Gastrocnemius medialis (tissue), 4 donors: ENCODE data around the gene PTPRM.

Source experiments
- POLR2A ChIP-seq, 2 donors: fragments of 450-650 bp; IDR thresholded peaks; one replicate each; pipeline ENCODE4 v1.6.1; 2017; ENCODE audit warnings: antibody characterized with exemption in 2 of 2, mild to moderate bottlenecking in 2 of 2, moderate library complexity in 2 of 2
- TF ChIP-seq, protein P1 (sequence below), 5 experiments: fragments of 450-650 bp in 3 of 5; fragments of 200-600 bp in 2 of 5; sonication (generic) in 2 of 5; IDR thresholded peaks in 4 of 5; conservative IDR thresholded peaks in 1 of 5; 1 replicate in 4 of 5; 2 replicates in 1 of 5; pipeline ENCODE4 v1.5.1; 2016 to 2019; ENCODE audit warnings: antibody characterized with exemption in 5 of 5, mild to moderate bottlenecking in 3 of 5, moderate library complexity in 3 of 5

GRCh38 chr18:7908681-7909299 lies 341.7 kb downstream of the PTPRM start:
- TF ChIP-seq, protein P1, sequence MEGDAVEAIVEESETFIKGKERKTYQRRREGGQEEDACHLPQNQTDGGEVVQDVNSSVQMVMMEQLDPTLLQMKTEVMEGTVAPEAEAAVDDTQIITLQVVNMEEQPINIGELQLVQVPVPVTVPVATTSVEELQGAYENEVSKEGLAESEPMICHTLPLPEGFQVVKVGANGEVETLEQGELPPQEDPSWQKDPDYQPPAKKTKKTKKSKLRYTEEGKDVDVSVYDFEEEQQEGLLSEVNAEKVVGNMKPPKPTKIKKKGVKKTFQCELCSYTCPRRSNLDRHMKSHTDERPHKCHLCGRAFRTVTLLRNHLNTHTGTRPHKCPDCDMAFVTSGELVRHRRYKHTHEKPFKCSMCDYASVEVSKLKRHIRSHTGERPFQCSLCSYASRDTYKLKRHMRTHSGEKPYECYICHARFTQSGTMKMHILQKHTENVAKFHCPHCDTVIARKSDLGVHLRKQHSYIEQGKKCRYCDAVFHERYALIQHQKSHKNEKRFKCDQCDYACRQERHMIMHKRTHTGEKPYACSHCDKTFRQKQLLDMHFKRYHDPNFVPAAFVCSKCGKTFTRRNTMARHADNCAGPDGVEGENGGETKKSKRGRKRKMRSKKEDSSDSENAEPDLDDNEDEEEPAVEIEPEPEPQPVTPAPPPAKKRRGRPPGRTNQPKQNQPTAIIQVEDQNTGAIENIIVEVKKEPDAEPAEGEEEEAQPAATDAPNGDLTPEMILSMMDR (IDR thresholded peaks at IDR 0.05 in 4 of 5, conservative IDR thresholded peaks at IDR 0.05 in 1 of 5): no peak
- TF ChIP-seq POLR2A (IDR thresholded peaks at IDR 0.05): no peak
